ENCODE results near the gene COL4A2.
"Not testable (repeated sequence)": the region's sequence is repeated elsewhere in the genome, so short reads cannot be mapped to it uniquely, and the experiment has no call there.

The COL4A2 gene

GRCh38 chr13:110483386-110483968 lies 176.4 kb downstream of the COL4A2 start:
- no peak for DNase-seq

GRCh38 chr13:110484290-110485048 lies 177.4 kb downstream of the COL4A2 start:
- DNase-seq, result no peak

- DNase-seq, result no peak
Observed at GRCh38 chr13:110485604-110486003, 178.5 kb downstream of the COL4A2 start.

DNA sequence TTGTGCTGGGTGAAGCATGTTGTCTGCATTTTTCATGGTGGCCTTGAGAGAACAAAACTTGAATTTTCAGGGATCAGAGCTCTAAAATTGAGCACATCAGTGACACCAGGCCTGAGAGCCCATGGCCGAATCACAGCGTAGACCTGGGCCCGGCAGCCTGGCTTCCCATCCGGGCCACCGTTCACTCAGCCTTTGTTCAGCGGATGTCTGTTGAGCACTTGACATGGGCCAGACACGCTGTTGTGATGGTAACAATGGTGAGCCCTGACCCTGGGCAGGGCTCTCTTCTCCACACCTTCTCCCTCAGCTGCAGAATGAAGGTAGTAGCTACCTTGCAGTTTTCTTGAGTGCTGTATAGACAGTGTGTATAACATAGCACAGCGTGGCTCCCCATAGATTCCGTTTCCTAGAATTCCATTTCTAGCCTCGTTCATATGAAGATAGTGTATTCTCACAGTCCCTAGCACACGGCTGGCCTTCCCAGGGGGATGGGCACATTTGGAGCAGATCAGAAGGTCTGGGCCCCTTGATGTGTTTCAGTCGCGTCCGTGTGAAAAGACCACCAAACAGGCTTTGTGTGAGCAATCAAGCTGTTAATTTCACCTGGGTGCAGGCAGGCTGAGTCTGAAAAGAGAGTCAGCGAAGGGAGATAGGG lies 179.1 kb downstream of the COL4A2 start:
- DNase-seq, result no peak

GRCh38 chr13:110486880-110487279 lies 179.8 kb downstream of the COL4A2 start:
- DNase-seq, result not testable (repeated sequence)

GRCh38 chr13:110490009-110490770 lies 183.1 kb downstream of the COL4A2 start:
- DNase-seq, result no peak

- DNase-seq, result no peak
Observed at GRCh38 chr13:110491869-110492678, 185.0 kb downstream of the COL4A2 start.

DNA sequence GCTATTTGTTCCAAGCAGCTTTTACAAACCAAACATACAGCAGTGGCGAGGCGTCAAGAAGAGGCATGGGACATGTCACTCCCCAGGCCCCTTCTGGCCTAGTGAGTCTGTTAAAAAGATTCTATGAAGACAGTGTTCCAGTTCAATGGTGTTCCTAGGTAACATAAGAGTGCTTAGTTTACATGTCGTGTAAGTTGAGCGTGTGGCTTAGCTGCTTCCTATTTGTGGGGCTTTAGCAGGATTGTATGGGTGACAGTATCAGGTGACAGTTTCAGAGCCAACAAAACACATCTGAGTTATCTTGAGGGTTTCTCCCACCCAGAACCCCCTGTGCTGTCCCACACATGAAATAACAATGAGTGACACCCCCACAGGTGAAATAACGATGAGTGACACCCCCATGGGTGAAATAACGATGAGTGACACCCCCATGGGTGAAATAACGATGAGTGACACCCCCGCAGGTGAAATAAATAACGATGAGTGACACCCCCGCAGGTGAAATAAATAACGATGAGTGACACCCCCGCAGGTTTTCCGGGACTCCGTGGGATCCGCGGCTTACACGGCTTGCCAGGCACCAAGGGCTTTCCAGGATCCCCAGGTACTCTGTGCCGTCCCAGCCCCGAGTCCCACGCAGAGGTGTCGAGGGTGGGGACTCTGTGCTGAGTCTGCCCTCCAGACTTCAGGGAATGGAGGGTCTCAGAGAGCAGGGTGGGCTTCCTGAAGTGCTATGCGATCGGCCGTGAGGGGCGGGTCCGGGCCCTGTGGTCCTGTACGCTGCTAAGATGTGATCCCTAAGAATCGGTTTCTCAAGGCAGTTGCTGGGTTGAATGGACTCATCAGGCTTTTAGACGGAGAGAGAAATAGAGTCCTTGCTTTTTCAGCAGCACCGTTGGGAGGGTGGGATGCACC lies 185.9 kb downstream of the COL4A2 start:
- no peak for DNase-seq

- DNase-seq, result no peak
Observed at GRCh38 chr13:110493613-110494012, 186.5 kb downstream of the COL4A2 start.

DNA sequence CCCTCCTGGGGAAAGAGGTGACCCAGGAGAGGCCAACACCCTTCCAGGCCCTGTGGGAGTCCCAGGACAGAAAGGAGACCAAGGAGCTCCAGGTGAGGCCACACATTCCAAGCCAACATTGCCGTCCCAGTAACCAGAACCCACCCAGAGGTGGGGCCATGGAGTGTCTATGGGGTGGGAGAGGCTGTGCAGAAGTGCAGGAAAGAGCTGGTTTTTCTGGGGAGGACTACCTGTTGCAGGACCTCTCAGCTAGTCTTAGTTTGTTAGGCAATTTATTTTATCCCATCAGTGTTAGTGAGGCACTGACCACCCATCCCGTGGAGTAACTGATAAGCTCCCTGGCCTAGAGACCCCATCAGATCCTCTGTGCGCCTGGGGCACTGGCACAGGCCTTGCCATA lies 188.3 kb downstream of the COL4A2 start:
- DNase-seq, result no peak

DNA sequence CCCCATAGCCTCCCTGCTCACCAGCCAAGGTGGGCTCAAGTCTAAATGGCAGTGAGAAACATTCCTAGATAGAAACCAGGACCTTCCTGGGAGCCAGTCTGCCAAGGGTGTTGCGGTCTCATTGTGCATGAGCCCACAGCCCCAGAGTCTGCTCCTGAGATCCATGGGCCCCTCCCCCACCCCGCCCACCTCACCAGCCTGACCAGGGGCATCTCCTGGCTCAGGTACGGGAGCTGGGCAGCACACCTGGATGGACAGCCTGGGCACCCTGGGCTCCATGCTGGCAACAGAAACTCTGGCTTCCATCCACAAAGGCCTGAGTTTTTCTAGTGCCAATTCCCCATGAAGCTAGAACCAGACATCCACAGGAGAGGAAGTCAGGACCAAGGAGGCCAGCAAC lies 188.8 kb downstream of the COL4A2 start:
- no peak for DNase-seq

DNA sequence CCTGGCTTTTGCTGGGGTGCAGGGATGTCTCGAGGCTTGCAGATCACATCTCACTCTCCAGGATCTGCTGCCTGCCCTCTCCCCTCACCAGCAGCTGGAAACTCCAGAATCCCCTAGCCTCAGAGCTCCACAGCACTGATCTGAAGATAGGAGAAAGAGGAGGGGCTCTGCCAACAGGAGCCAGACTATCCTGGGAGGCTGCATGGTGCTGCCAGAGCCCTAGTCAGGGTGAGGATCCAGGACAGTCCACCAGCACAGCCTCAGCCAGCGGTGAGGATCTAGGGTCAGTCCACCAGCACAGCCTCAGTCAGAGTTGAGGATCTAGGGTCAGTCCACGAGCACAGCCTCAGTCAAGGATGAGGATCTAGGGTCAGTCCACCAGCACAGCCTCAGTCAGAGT lies 189.2 kb downstream of the COL4A2 start:
- DNase-seq, result no peak

DNA sequence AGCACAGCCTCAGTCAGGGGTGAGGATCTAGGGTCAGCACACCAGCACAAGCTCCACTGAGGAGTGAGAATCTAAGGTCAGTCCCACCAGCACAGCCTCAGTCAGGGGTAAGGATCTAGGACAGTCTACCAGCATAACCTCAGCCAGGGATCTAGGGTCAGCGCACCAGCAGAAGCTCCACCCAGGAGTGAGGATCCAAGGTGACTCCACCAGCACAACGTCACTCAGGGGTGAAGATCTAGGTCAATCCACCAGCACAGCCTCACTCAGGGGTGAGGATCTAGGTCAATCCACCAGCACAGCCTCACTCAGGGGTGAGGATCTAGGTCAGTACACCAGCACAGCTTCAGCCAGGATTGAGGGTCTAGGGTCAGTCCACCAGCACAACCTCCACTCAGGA lies 189.9 kb downstream of the COL4A2 start:
- no peak for DNase-seq

GRCh38 chr13:110497896-110498295 lies 190.8 kb downstream of the COL4A2 start:
- DNase-seq, result not testable (repeated sequence)

GRCh38 chr13:110498327-110498726 lies 191.2 kb downstream of the COL4A2 start:
- DNase-seq, result no peak

DNA sequence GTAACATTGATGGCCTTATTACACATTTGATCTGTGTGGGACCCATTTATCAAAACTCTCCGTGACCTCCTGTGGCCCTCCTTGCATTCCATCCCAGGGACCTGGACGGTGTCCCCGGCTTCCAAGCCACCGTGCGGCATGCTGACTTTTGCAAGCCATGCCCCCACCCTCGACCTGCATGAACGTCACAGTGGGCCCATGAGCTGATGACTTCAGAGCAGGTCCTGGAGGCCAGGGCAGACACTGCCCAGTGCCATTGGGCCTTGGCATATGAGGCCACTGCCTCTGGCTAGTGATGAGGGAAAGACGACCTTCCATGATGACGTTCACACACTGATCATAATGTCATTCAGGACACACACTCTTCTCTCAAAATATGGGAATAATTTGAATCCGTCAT lies 191.7 kb downstream of the COL4A2 start:
- DNase-seq, result no peak

DNA sequence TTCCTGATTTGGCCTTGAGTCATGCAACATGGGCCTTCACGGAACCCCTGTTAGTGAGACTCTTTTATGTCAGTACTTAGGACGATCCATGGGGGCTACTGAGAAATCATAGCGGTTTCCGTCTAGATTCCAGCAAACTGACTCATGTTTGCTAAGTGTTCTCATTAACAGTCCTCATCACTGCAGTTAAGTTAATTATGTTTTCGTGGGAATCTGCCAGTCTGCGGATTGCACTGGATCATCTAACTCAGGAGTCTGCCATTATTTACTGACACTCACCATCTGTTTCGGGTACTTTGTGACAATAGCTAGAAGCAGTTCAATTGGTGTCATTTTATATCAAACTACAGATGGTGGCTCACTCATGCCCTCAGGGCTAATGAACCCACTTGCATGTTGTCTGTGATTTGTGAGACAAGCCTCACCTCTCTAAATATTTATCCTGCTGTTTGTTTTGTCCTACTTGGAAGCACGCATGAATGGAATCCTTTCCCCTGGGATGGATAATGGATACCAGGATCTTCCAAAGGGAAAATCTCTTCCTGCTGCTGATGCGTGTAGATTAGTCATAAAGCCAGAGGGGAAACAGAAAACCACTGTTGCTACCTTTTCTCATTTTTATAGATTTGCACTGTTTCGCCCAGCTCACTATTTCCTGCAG lies 192.7 kb downstream of the COL4A2 start:
- DNase-seq, result no peak

GRCh38 chr13:110500341-110500740 lies 193.3 kb downstream of the COL4A2 start:
- no peak for DNase-seq

- DNase-seq, result no peak
Observed at GRCh38 chr13:110501188-110501587, 194.1 kb downstream of the COL4A2 start.

- no peak for DNase-seq
Observed at GRCh38 chr13:110503037-110503901, 196.2 kb downstream of the COL4A2 start.
